CD4-positive, alpha-beta T cell treated with Interleukin-15 for 4 hours (primary cell): ENCODE measurements around the gene ADAMTSL1.

Source experiments
- DNase-seq: peaks from one replicate; pipeline ENCODE4 v3.0.0-alpha.2; 2020; ENCODE audit warnings: low spot score

ADAMTSL1 gene

DNA sequence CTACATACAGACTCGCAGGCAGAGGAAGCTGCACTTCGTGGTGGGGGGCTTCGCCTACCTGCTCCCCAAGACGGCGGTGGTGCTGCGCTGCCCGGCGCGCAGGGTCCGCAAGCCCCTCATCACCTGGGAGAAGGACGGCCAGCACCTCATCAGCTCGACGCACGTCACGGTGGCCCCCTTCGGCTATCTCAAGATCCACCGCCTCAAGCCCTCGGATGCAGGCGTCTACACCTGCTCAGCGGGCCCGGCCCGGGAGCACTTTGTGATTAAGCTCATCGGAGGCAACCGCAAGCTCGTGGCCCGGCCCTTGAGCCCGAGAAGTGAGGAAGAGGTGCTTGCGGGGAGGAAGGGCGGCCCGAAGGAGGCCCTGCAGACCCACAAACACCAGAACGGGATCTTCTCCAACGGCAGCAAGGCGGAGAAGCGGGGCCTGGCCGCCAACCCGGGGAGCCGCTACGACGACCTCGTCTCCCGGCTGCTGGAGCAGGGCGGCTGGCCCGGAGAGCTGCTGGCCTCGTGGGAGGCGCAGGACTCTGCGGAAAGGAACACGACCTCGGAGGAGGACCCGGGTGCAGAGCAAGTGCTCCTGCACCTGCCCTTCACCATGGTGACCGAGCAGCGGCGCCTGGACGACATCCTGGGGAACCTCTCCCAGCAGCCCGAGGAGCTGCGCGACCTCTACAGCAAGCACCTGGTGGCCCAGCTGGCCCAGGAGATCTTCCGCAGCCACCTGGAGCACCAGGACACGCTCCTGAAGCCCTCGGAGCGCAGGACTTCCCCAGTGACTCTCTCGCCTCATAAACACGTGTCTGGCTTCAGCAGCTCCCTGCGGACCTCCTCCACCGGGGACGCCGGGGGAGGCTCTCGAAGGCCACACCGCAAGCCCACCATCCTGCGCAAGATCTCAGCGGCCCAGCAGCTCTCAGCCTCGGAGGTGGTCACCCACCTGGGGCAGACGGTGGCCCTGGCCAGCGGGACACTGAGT lies 303.2 kb downstream of the ADAMTSL1 start:
- no peak for DNase-seq

DNA sequence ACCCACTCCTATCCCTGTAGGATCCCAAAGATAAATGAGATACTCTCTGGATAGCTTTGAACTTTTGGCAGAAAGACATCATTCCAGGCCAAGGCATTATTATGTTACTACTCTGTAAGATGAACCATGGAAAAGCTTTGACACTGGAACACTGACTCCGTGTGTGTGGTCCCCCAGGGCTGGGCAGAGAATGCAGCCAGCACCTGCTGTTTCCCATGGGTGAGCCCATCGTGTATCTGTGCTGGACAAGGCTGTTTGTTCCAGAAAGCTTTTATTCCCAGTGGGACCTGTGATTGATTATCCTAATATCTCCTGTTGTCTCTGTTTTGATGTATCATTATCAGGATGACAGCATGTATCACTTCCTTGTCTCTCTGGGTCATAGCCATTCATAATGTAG lies 304.2 kb downstream of the ADAMTSL1 start:
- DNase-seq: no peak

DNA sequence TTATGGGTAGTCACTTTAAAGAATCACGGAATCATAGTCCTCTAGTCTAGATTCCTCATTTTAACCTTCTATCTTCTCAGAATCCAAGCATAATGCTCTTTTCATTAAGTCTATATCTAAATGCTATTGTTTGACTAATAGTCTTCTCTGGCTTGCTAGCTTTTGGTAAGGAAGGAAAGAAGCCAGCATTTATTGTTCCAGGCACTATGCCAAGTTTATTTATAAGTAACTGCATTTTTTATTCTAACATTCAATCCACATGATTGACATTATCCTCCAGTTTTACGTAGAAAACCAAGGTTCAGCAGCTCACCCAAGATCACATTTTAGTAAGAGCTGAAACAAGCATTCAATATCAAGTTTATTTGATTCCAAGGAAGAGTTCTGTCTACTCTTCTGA lies 304.9 kb downstream of the ADAMTSL1 start:
- DNase-seq: no peak

DNA sequence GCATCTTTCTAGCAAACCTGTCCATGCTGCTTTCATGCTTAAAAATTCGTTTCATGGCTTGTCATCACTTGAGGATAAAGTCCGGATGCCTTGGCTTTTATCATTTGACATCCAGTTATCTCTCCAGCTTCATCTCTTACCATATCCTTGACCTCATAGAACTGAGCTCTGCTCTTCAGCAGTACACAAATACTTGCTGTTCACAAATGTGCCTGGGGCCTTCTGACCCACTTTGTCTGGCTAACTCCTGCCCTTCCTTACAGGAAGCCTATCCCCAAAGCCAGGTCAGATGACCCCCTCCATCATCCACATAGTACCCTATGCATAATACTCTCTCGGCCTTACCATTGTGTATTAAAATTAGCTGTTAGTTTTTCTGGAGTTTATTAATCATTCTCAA lies 310.0 kb downstream of the ADAMTSL1 start:
- no peak for DNase-seq

DNA sequence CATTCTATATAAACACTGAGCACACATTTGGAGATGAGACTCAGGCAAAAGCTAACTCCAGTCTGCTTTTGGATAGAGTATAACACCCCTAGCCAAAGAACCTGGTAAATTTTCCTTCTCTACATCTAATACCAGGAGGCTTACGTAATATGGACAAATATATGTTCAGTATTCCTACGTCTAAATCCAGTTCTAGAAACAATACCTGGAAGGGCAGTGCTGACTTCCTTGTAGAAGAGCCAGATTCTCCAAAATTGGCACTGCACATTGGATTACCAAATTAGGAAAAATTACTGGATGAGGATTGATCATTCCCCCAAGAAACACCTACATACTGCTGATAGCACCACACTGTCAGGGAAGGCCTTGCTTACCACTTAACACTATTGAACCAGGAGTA lies 311.7 kb downstream of the ADAMTSL1 start:
- DNase-seq: no peak

DNA sequence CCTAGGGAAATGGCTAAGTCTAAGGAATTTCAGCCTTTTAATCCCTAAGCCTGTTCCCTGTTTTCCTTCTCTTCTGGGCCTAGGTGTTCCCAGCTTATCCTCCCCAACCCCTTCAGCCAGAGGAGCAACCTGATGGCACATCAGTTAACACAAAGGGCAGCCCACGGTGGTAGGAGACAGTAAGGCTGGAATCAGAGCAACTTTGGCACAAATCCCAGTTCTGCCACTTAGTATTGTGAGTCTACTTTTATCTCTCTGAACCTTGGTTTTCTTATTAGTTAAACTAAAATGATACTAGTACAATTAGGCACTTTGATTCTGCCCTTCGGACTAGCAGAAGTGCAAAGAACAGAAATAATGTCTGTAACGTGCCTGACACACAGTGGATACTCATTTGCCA lies 312.2 kb downstream of the ADAMTSL1 start:
- DNase-seq: no peak

DNA sequence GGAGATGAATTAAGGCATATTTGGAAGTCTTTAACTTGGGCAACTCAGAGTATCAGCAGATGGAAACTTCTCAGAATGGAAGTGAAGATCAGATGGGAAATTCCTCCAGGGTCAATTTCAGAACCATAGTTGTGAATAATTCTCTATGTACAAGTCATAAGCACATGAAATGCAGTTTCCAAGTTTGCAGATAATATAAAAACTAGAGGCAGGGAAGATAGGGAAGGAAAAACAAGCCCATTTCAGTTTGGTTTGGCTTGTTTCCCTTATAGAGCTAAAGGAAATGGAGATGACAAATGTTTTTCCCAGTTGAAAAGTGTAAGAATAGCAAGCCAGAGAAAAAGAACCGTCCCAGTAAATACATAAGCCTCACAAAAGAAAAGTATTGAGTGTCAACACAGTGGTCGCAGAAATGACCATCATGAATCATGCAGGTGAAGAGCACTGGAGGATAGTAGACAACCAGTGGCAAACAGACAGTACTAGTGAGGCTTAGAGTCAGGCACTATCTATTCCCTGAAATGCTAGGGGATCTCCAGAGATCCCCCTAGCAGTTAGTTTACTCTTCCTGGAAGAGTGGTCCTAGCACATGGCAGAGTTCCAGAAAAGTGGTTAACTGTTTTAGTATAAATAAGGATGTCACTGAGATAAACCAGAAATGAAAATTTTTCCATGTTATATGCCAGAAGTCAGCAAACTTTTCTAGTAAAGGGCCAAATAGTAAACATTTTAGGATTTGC lies 313.1 kb downstream of the ADAMTSL1 start:
- no peak for DNase-seq

DNA sequence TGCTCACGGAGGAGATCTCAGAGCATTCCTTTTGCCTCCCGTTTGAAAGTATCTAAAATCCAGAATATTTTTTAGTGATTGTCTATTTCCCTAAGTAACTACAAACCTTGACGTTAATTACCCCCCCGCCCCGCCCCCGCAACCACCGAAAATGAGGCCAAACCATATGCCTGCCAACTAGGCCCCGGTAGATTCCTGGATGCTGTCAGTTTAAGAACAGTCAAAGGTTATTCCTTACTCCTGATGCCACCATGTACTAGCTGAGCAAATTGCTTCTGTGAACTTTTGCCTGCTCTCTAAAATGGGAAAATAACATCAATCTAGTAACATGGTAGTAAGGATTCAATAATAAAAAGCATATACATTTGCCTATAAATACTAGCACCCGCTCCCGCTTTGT lies 314.3 kb downstream of the ADAMTSL1 start:
- DNase-seq: no peak

DNA sequence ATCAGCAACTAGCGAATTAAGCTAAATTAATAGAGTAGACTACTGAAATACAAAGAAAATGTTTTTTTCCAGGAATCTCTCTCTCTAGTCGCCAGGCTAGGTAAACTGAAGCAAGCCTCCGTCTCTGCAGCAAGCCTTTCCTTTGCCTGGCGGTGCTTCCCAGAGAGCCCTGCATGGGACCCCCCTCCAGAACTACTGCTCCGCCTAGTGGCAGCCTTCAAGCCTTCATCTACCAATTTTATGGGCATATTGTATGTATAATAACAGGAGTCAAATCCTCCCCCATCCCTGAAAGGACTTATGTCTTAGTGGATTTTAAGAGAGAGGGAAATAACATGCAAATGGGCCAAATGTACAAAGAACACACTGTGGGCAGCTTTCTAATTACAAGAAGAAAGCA lies 317.1 kb downstream of the ADAMTSL1 start:
- no peak for DNase-seq

DNA sequence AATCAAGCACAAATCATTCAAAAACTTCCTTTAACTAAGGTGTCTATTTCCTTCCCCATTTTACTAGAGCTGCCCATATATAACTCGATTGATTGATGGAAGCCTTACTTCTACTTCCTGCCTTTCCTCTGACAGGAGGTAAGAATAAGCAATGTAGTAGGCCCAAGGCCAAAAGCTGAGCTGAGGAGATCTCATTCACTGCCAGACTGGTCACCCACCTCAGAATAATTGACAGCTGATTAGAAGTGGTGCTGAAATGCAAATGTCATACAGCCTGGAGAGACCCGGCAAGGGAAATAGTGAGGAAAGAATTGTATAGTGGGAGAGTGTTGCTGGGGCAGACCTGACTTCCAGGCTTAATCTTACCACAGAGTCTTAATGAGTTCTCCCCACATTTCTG lies 319.2 kb downstream of the ADAMTSL1 start:
- DNase-seq: no peak

DNA sequence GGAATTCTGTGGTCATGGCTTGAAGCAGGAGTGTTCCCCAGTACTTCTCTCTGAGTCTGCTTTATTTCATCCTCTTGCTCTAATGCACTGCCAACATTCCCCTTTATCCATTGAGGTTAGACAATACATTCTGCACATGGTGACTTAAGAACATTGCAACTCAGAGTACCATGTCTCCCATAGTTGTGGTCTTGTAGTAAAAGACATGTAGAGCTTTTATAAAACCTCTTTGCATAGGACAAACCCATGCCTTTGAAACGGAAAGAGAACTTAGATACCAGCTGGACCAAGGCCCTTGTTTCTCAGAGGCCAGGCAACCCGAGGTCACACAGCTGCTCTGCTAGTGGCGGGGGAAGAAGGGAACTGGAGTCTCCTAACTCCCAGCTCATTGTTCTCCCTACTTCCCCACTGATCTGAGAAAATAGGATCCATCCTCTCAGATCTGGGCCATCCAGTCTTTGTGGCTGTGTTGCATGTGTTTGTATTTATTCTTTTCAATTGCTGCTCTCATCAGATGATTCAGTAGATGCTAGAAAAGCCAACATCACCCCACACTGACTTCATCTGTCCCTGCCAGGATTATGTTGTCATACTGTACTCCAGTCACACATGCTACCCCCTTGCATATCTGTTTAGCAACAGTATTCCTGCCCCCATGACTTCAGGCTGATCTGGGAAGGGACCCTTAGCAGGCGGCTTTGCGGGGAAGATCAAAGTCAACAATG lies 322.2 kb downstream of the ADAMTSL1 start:
- DNase-seq: no peak

DNA sequence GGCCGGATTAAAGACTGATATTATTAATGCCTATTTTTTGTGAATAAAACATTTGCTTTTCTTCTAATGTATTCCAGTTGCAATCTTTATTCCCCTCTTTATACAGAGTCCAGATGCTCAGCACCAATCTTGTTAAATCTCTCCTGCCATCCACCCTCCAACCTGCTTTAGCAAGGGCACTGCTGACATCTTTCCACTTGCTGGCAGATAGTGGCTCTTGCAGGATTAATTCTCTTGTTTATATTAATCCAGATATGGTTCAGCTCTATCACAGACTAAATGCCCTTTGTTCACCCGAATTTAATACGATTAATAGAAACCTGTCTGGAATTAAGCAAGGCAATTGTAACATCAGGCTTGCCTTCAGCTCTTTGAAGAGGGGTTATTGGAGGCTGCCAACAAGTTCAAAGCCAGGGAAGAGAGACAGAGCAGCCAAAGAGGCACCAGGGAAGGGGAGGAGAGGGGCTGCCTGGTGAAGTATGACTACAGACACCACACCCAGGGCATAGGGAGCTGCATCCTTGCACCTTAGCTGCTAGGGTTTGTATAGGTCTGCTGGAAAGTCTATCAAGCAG lies 322.8 kb downstream of the ADAMTSL1 start:
- DNase-seq: no peak

DNA sequence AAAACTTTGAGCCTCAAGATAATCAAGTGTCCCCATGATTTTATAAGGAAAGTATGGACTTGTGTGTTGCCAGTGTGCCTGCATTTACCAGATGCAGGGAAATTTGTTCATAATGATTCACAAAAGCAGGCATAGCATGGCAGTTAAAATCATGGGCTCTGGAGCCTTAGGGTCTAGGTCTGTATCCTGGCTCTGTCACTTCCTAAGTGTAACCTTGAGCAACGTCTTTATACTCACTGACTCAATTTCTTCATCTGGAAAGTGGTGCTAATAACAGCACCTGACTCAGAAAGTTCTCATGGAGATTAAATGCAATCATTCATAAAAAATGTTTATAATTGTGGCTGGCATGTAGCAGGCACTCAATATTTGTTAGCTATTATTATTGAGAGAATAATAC lies 324.2 kb downstream of the ADAMTSL1 start:
- DNase-seq: no peak

DNA sequence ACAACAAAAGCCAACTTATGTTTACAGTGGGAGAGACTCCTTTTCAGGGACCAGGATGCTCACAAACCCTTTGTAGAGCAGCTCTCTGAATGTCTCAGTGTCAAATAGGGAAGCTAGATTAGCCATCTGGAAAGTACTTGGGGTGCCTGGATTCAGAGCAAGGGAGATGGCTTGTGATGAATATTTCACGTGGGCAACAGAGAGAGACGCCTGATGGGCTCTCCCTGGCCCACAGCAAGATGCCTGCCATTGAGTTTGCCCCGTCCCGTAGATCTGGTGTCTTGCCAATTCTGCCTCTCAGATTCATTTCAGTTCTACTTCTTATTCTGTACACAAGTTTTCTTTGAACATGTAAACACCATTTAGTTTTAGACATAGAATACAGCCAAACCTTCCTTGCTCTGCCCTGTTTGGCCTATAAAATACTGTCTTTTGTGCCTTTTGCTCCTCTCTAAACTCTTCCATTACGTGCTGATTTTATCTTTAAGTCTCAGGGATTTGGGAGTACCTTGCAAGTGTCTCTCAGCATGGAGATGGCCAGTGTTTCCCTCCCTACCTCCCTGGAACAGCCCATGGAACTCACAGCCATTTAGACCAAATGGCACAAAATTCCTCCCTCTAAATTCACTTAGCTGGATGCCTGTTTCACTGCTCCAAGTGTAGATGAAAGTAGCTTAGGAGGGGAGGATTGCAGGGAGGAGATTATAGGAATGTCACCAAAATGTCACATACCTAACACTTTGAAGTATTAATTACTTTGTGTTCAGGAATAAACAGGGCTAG lies 324.7 kb downstream of the ADAMTSL1 start:
- DNase-seq: no peak

DNA sequence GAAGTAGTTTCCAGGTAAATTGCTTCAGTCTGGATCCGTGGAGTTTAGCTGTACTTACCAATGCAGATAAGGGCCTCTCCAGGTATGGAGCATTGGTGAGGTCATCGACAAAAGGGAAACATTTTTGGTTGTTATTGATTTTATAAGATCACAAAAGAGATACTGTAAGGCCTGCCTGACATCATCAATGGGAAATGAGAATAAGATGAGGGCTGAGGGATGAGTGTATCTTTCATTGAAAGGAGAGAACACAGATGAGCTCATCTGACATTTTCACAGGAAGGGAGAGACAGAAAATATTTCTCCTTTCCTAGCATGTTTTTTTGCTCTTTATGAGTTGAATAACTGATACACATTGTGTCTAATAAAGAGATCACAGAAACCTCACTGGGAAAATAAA lies 325.5 kb downstream of the ADAMTSL1 start:
- DNase-seq: no peak

DNA sequence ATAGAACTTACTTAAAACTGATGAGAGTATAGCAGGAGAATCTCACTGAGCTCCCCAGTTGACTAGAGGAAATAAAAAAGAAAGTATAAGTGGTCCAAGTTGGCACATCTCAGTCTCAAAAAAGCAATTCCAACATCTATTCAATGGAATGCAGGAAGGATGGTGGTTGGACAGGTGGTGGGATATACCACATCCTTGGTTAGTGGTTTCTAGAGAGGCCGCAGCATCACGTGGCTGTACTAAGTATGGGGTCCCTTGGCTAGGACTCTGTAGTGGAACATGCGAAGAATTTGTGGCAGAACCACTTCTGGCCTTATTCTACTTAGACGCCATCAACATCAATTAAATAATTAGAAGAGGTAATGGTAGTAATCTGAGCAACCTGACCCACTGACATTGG lies 326.6 kb downstream of the ADAMTSL1 start:
- DNase-seq: no peak

DNA sequence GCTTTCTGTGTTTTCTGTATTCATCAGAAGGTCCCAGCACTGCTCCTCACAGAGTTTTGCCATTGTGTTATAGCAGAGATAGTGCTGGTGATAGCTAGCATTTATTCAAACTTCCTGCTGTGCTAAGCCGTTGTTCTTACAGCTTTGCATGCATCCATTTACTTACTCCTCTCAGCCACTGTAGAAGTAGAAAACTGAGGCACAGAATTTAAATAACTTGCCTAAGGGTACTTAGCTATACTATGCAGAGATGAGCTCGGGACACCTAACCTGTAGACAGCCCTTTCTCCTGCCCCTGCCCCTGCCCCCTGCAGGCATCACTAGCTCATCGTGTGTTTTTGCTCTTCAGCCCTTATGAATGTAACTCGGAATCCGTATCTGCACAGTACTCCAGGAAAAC lies 331.4 kb downstream of the ADAMTSL1 start:
- DNase-seq: no peak

DNA sequence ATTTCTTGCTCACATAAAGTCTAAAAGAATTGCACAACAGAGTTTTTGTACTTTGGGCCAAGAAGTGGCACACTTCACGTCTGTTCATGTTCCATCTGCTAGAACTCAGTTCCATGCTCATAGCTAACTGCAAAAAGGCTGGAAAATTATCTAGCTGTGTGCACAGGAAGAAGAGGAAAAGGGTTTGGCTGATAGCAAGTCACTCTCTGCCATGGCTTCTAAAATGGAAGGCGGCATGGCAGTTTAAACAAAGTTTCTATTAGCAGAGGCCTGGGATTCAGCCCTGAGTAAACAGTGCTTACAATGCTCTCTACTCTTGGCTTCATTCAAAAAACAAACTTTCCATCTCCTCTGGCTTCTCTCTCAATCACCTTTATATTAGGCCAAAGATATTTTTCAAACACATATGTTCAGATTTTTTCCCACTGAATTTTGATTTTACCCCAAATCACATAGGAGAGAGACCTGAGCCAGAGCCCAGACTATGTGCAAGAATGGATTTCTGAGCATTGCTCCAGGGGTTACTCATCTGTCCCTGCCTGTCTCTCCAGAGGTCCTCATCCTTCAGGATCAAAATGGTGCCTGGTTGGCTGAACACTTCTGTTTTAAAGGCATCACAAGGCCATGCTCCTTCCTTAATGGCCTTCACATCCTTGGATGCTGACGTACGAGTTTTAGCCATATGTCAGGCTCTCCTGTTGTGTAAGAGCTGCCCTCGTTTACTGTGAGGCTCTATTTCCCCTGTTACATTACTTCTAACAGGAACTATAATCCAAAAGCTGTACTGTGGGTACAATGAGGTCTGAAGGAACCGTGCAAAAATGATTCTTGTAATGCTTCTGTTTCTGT lies 332.5 kb downstream of the ADAMTSL1 start:
- no peak for DNase-seq

DNA sequence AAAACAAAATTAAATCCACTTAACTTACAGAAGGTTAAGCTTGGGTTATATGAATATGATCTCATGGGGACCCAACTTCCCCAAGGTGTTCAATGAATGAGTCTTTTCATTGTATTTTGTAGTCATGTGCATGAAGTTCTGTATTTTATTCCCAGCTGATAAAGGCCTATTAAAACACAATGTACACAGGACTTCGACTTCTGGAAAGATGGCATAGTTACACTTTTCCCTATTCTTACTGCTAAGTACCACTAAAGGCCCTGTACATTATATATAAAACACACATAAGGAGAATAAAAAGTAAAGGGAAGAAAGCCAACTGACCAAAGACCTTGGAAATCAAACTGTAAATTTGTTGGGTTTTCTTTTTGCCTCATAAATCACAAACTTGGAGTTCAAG lies 336.6 kb downstream of the ADAMTSL1 start:
- no peak for DNase-seq

DNA sequence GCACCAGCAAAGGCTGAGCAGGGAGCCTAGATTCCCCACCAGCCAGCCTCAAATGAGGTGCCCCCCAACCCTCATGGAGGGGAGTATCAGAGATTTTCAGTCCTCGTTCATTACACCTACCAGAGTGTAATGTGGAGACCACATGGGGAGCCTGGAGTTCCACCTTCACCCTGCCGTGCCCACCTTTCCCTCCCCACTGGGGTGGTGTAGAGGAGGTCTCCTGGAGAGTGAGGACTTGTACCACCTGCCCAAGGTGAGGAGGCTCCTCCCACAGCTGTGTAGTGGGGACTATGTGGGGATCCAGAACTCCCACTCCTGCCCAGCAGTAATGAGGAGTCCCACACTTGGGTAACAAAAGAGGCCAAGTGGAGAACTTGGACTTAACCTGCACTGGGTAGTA lies 337.2 kb downstream of the ADAMTSL1 start:
- no peak for DNase-seq

DNA sequence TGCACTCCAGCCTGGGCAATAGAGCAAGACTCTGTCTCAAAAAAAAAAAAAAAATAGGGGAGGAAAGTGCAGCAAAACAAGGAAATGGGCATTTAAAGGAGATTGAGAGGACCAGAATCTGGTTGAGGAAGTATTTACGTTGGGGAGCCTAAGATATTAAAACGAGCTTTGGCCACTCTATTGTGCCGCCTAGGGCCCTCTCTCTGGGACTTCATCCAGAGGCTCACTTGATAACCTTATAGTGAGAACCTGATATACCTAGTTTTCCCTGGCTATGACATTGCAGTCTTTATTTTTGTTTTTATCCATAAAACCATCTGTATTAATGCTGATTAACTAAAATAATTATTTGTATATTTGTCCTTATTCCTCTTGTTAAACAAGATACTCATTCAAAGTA lies 345.5 kb downstream of the ADAMTSL1 start:
- no peak for DNase-seq
